Mesendoderm (in vitro differentiated cells): ENCODE results near the gene ADAMTS19.

Experiments
- DNase-seq: peaks from one replicate; pipeline ENCODE4 v3.0.0; 2013
- H2AK5ac ChIP-seq: 2 replicates; pipeline ENCODE4 v1.6.1; 2013; ENCODE audit warnings: low read length, inconsistent platforms
- H2BK120ac ChIP-seq: 2 replicates; pipeline ENCODE4 v1.6.1; 2013; ENCODE audit warnings: low read depth, mild to moderate bottlenecking, low read length, moderate library complexity, mixed read lengths
- H2BK15ac ChIP-seq: replicated peaks from 2 replicates; pipeline ENCODE4 v1.6.1; 2013; ENCODE audit warnings: low read depth, mild to moderate bottlenecking, moderate library complexity
- H2BK5ac ChIP-seq: 2 replicates; pipeline ENCODE4 v1.6.1; 2013; ENCODE audit warnings: low read length, inconsistent platforms
- H3K18ac ChIP-seq: 2 replicates; pipeline ENCODE4 v1.6.1; 2013; ENCODE audit warnings: mild to moderate bottlenecking, low read length, mixed read lengths
- H3K23ac ChIP-seq: one replicate; pipeline ENCODE4 v1.6.1; 2013; ENCODE audit warnings: low read length
- H3K27ac ChIP-seq: 2 replicates; pipeline ENCODE4 v1.5.1; 2013; ENCODE audit warnings: low read depth, mild to moderate bottlenecking, inconsistent platforms, low read length, moderate library complexity
- H3K27me3 ChIP-seq: 2 replicates; pipeline ENCODE4 v1.6.1; 2013; ENCODE audit warnings: low read length, control low read depth, mild to moderate bottlenecking, inconsistent platforms; ENCODE audit not compliant: insufficient read depth, poor library complexity
- H3K36me3 ChIP-seq: 2 replicates; pipeline ENCODE4 v1.6.1; 2013; ENCODE audit warnings: low read length, inconsistent platforms; ENCODE audit not compliant: control insufficient read depth, insufficient read depth
- H3K4ac ChIP-seq: one replicate; pipeline ENCODE4 v1.6.1; 2013; ENCODE audit warnings: low read depth, mild to moderate bottlenecking, low read length, moderate library complexity
- H3K4me1 ChIP-seq: 2 replicates; pipeline ENCODE4 v1.6.1; 2013; ENCODE audit warnings: low read depth, low read length, inconsistent platforms; ENCODE audit not compliant: control insufficient read depth
- H3K4me2 ChIP-seq: 2 replicates; pipeline ENCODE4 v1.6.1; 2013; ENCODE audit warnings: low read length
- H3K4me3 ChIP-seq: 2 replicates; pipeline ENCODE4 v1.5.1; 2013; ENCODE audit warnings: mild to moderate bottlenecking, low read length
- H3K56ac ChIP-seq: one replicate; pipeline ENCODE4 v1.6.1; 2013; ENCODE audit warnings: low read length
- H3K79me1 ChIP-seq: 2 replicates; pipeline ENCODE4 v1.6.1; 2013; ENCODE audit warnings: low read length, inconsistent platforms
- H3K79me2 ChIP-seq: 2 replicates; pipeline ENCODE4 v1.6.1; 2013; ENCODE audit warnings: mild to moderate bottlenecking, low read length; ENCODE audit not compliant: control insufficient read depth, insufficient read depth
- H3K9ac ChIP-seq: 2 replicates; pipeline ENCODE4 v1.6.1; 2013; ENCODE audit warnings: low read length, inconsistent platforms
- H4K5ac ChIP-seq: one replicate; pipeline ENCODE4 v1.6.1; 2013; ENCODE audit warnings: low read length
- H4K8ac ChIP-seq: one replicate; pipeline ENCODE4 v1.6.1; 2013; ENCODE audit warnings: low read depth, mild to moderate bottlenecking, control low read depth, low read length, moderate library complexity
- WGBS: extraction: QIAGEN DNeasy Blood & Tissue Kit; methylation state at CpG from one replicate; pipeline ENCODE4 v1.1.7; 2013; ENCODE audit warnings: low lambda C conversion rate, missing lambda C conversion rate; ENCODE audit not compliant: insufficient coverage; ENCODE audit errors: extremely low coverage; 5-methylcytosine and 5-hydroxymethylcytosine counted together

The ADAMTS19 gene

DNA sequence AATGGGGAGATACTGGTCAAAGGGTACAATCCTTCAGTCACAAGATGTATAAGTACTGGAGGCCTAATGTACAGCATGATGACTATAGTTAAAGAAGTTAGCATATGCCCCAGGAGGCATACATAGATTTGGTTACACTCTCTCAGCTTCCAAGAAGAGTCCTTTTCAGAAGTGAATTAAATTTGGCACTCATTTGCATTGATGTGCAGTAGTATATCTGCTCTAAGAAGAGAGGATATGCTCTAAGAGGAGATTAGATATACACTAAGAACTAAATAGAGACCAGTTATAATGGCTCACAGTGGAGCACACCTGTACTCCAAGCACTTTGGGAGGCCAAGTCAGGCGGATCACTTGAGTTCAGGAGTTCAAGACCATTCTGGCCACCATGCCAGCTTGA, 148.3 kb downstream of the ADAMTS19 start:
- no peak overlapping the region for H3K4ac ChIP-seq
- no CpG with 5 or more reads among the region's 1 CpG for WGBS
- H3K4me3 ChIP-seq, result no peak overlapping the region
- no peak overlapping the region for H3K23ac ChIP-seq
- no peaks in the 10 kb centered on the region for H3K79me1 ChIP-seq
- H3K36me3 ChIP-seq, result no peaks in the 10 kb centered on the region
- H2BK120ac ChIP-seq, result no peak overlapping the region
- no peaks in the 10 kb centered on the region for H3K79me2 ChIP-seq
- no peak overlapping the region for H4K5ac ChIP-seq
- H3K18ac ChIP-seq, result no peak overlapping the region
- H3K9ac ChIP-seq, result no peak overlapping the region
- H2BK5ac ChIP-seq, result no peak overlapping the region
- H2AK5ac ChIP-seq, result no peak overlapping the region
- no peak overlapping the region for H3K56ac ChIP-seq
- no peak overlapping the region for H2BK15ac ChIP-seq
- H3K27ac ChIP-seq, result no peak overlapping the region
- H3K4me1 ChIP-seq, result no peaks in the 10 kb centered on the region
- no peak overlapping the region for H4K8ac ChIP-seq
- DNase-seq, result no peak
- H3K4me2 ChIP-seq, result no peak overlapping the region
- H3K27me3 ChIP-seq, result no peaks in the 10 kb centered on the region

DNA sequence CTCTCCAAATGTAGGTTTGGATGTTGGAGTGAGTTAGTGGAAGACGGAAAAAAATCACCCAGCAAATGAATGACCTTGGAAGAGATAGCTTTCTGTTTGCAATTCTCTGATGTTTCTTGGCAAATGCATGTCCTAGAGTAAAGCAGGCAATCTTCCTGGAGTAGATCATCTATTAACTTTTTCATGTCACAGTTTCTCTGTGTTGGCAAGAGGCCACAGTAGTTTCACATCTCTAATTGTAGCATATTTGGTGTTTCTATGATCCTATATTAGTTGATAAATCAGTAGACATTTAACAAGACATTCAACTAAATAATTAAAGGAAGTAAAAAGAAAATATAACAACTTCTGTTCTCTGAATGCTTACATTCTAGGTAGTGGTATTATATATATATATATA, 149.6 kb downstream of the ADAMTS19 start:
- no peaks in the 10 kb centered on the region for H3K4me1 ChIP-seq
- H4K5ac ChIP-seq, result no peak overlapping the region
- H3K36me3 ChIP-seq, result no peaks in the 10 kb centered on the region
- H3K56ac ChIP-seq, result no peak overlapping the region
- no peak overlapping the region for H2BK15ac ChIP-seq
- H2BK5ac ChIP-seq, result no peak overlapping the region
- H3K23ac ChIP-seq, result no peak overlapping the region
- no CpG with 5 or more reads among the region's 1 CpG for WGBS
- no peak for DNase-seq
- no peak overlapping the region for H3K4me3 ChIP-seq
- no peak overlapping the region for H3K18ac ChIP-seq
- H4K8ac ChIP-seq, result no peak overlapping the region
- no peak overlapping the region for H2AK5ac ChIP-seq
- H2BK120ac ChIP-seq, result no peak overlapping the region
- no peak overlapping the region for H3K4me2 ChIP-seq
- no peak overlapping the region for H3K9ac ChIP-seq
- no peak overlapping the region for H3K4ac ChIP-seq
- no peaks in the 10 kb centered on the region for H3K79me1 ChIP-seq
- H3K27ac ChIP-seq, result no peak overlapping the region
- no peaks in the 10 kb centered on the region for H3K27me3 ChIP-seq
- no peaks in the 10 kb centered on the region for H3K79me2 ChIP-seq

DNA sequence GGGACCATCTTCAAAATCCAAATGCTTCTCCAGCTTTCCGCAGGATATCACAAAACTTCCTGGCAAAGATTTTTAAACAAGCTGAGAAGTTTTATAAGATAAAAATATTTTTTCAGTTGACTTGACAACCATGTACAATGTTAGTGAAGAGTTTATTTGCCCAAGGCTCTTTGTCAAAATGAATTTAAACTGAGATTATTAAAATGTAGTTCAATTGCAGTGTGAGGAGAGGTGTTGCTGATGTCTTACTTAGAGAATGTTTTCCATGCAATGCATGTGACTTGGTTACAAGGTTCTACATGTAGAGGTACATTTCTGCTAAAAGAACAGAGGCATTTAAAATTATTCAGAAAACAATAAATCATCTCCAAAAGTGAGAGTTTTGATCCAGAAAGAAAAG, 156.4 kb downstream of the ADAMTS19 start:
- Histone ChIP-seq H3K27ac (no peak overlapping the region), H3K79me1 (no peaks in the 10 kb centered on the region), H3K79me2 (no peaks in the 10 kb centered on the region), H2AK5ac (no peak overlapping the region), H3K4me1 (no peaks in the 10 kb centered on the region), H4K8ac (no peak overlapping the region), H2BK5ac (no peak overlapping the region), H3K23ac (no peak overlapping the region), H3K36me3 (no peaks in the 10 kb centered on the region), H3K27me3 (no peaks in the 10 kb centered on the region), H3K18ac (no peak overlapping the region), H3K56ac (no peak overlapping the region), H4K5ac (no peak overlapping the region), H2BK120ac (no peak overlapping the region), H3K4me2 (no peak overlapping the region), H2BK15ac (no peak overlapping the region), H3K4me3 (no peak overlapping the region), H3K4ac (no peak overlapping the region), H3K9ac (no peak overlapping the region)
- DNase-seq, result no peak
- no CpG with 5 or more reads among the region's 1 CpG for WGBS

DNA sequence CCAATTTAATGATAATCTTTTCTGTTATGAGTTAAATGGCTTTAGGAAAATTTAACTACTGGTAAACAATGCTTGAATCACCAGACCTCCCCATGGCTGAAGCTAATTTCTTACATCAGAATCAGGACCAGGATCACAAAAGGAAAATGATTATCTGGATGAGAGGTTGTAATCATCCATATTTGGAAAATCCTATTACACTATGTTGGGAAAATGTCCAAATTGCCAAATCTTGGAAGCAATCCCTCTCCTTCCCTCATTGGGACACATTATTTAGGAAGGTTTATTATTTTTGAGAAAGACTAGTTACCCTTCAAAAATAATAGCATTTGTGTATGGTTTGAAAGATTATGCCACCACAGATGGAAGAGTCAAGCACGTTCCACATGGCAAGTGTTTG, 157.1 kb downstream of the ADAMTS19 start:
- Histone ChIP-seq H3K4me3 (no peak overlapping the region), H3K9ac (no peak overlapping the region), H3K27me3 (no peaks in the 10 kb centered on the region), H3K27ac (no peak overlapping the region), H3K18ac (no peak overlapping the region), H2BK120ac (no peak overlapping the region), H3K36me3 (no peaks in the 10 kb centered on the region), H3K4me2 (no peak overlapping the region), H2AK5ac (no peak overlapping the region), H3K79me2 (no peaks in the 10 kb centered on the region), H3K56ac (no peak overlapping the region), H4K8ac (no peak overlapping the region), H3K4me1 (no peaks in the 10 kb centered on the region), H3K79me1 (no peaks in the 10 kb centered on the region), H2BK5ac (no peak overlapping the region), H3K23ac (no peak overlapping the region), H2BK15ac (no peak overlapping the region), H4K5ac (no peak overlapping the region), H3K4ac (no peak overlapping the region)
- DNase-seq, result no peak
- no CpG with 5 or more reads among the region's 1 CpG for WGBS

DNA sequence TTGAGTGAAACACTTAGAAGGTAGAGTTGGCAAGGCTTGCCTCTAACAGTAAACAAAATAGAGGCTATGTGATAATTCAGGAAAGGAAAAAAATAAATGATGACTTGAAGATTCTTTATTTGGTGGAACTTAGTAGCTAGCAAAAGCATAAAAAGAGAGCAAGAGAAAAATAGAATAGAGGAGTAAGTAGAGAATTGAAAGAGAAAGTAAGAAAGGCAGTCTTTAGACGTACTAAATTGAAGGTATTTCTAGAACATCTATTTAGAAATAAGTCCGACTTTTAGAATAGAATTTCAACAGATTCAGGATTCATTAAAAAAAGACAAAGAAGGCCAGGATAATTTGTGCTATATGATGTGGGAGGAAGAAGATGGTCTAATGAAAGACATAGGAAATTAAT, 159.7 kb downstream of the ADAMTS19 start:
- Histone ChIP-seq H3K79me1 (no peaks in the 10 kb centered on the region), H3K4ac (no peak overlapping the region), H3K9ac (no peak overlapping the region), H2BK120ac (no peak overlapping the region), H3K36me3 (no peaks in the 10 kb centered on the region), H3K18ac (no peak overlapping the region), H3K79me2 (no peaks in the 10 kb centered on the region), H2BK15ac (no peak overlapping the region), H3K23ac (no peak overlapping the region), H3K4me3 (no peak overlapping the region), H4K5ac (no peak overlapping the region), H3K4me1 (no peaks in the 10 kb centered on the region), H3K4me2 (no peak overlapping the region), H3K27me3 (no peaks in the 10 kb centered on the region), H3K56ac (no peak overlapping the region), H4K8ac (no peak overlapping the region), H2AK5ac (no peak overlapping the region), H3K27ac (no peak overlapping the region), H2BK5ac (no peak overlapping the region)
- no peak for DNase-seq
- WGBS, result 100% methylated on average over 1 of the region's 2 CpGs

DNA sequence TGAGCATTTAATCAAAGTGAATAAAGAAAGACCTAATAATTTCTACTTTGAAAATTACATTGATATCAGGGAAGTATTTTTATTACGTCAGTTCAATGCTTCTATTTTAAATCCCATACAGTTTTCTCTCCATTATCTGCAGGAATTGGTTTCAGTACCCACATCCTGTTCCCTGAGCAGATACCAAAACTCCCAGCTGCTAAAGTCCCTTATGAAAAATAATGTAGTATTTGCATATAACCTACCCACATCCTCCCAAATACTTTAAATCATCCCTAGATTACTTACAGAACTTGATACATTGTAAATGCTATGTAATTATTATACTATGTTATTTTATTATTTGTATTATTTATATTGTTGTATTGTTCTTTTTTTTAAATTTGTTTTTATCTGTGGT, 162.4 kb downstream of the ADAMTS19 start:
- Histone ChIP-seq H2BK120ac (no peak overlapping the region), H3K27me3 (no peaks in the 10 kb centered on the region), H3K79me1 (no peaks in the 10 kb centered on the region), H3K4ac (no peak overlapping the region), H3K36me3 (no peaks in the 10 kb centered on the region), H4K8ac (no peak overlapping the region), H3K9ac (no peak overlapping the region), H3K18ac (no peak overlapping the region), H3K4me1 (no peaks in the 10 kb centered on the region), H2BK5ac (no peak overlapping the region), H3K4me2 (no peak overlapping the region), H4K5ac (no peak overlapping the region), H3K4me3 (no peak overlapping the region), H3K79me2 (no peaks in the 10 kb centered on the region), H2AK5ac (no peak overlapping the region), H3K56ac (no peak overlapping the region), H2BK15ac (no peak overlapping the region), H3K27ac (no peak overlapping the region), H3K23ac (no peak overlapping the region)
- no peak for DNase-seq
- no CpG with 5 or more reads among the region's 1 CpG for WGBS
